ENCODE data around the gene ZIM2. TPM values are rescaled to one million over a fixed set of nuclear protein-coding genes. Genes with fewer than 3 reads are reported as not detected.

The ZIM2 gene
- total RNA-seq, 6 experiments from 2014 or later = not detected

- Mint-ChIP-seq H3K27me3 (ENCODE audit: insufficient read depth) (no peaks in the 10 kb centered on the region), H3K27ac (no peak overlapping the region), H3K4me3 (no peak overlapping the region), H3K9me3 (peaks cover 57% of the 10 kb centered on the region), H3K4me1 (ENCODE audit: low read depth) (no peaks in the 10 kb centered on the region), H3K36me3 (ENCODE audit: low read depth) (peaks cover 10% of the 10 kb centered on the region)
- no peak for TF ChIP-seq CTCF (IDR thresholded peaks at IDR 0.05)
- DNase-seq = no peak
These were observed 1.4 kb downstream of the ZIM2 start for GRCh38 chr19:56838909-56839651.

GRCh38 chr19:56838024-56838908 is 2.3 kb downstream of the ZIM2 start:
- H3K27ac Mint-ChIP-seq = no peak overlapping the region
- no peaks in the 10 kb centered on the region; the same call in 1 of the 2 replicates for H3K27me3 Mint-ChIP-seq (ENCODE audit: insufficient read depth)
- H3K4me1 Mint-ChIP-seq (ENCODE audit: low read depth) = no peaks in the 10 kb centered on the region
- peaks cover 65% of the 10 kb centered on the region for H3K9me3 Mint-ChIP-seq
- no peak for TF ChIP-seq CTCF (IDR thresholded peaks at IDR 0.05)
- H3K4me3 Mint-ChIP-seq = no peak overlapping the region
- DNase-seq = no peak
- H3K36me3 Mint-ChIP-seq (ENCODE audit: low read depth) = peaks cover 10% of the 10 kb centered on the region

GRCh38 chr19:56837492-56838023 is 3.0 kb downstream of the ZIM2 start:
- no peak for DNase-seq
- no peak overlapping the region for H3K4me3 Mint-ChIP-seq
- H3K27ac Mint-ChIP-seq = no peak overlapping the region
- H3K9me3 Mint-ChIP-seq = peaks cover 66% of the 10 kb centered on the region
- H3K27me3 Mint-ChIP-seq (ENCODE audit: insufficient read depth) = no peaks in the 10 kb centered on the region; the same call in 1 of the 2 replicates
- no peak for TF ChIP-seq CTCF (IDR thresholded peaks at IDR 0.05)
- peaks cover 10% of the 10 kb centered on the region for H3K36me3 Mint-ChIP-seq (ENCODE audit: low read depth)
- H3K4me1 Mint-ChIP-seq (ENCODE audit: low read depth) = no peaks in the 10 kb centered on the region

GRCh38 chr19:56837004-56837403 is 3.5 kb downstream of the ZIM2 start:
- DNase-seq = no peak

More at GRCh38 chr19:56837004-56837403, 3.5 kb downstream of the ZIM2 start:
- H3K36me3 Mint-ChIP-seq (ENCODE audit: low read depth) = peaks cover 10% of the 10 kb centered on the region
- H3K27me3 Mint-ChIP-seq (ENCODE audit: insufficient read depth) = no peaks in the 10 kb centered on the region; the same call in 1 of the 2 replicates
- H3K4me1 Mint-ChIP-seq (ENCODE audit: low read depth) = no peaks in the 10 kb centered on the region
- H3K9me3 Mint-ChIP-seq = peaks cover 66% of the 10 kb centered on the region
- TF ChIP-seq CTCF (IDR thresholded peaks at IDR 0.05) = no peak
- H3K27ac Mint-ChIP-seq = no peak overlapping the region
- H3K4me3 Mint-ChIP-seq = no peak overlapping the region

Measured in HFFc6 (cell line).